Osteocyte (in vitro differentiated cells): ENCODE measurements around the gene CCDC83. TPM values are rescaled to one million over a fixed set of nuclear protein-coding genes. Genes with fewer than 3 reads are reported as not detected.

ENCODE experiments used
- DNase-seq: peaks from one replicate; pipeline ENCODE4 v3.0.0; 2021; ENCODE audit warnings: mixed read lengths; ENCODE audit not compliant: unreplicated experiment; ENCODE audit errors: extremely low spot score
- H3K27ac Mint-ChIP-seq: one replicate; pipeline ENCODE4 v1.8.0; 2021; ENCODE audit warnings: mild to moderate bottlenecking, mixed read lengths; ENCODE audit not compliant: unreplicated experiment
- H3K27me3 Mint-ChIP-seq: one replicate; pipeline ENCODE4 v1.8.0; 2021; ENCODE audit warnings: mixed read lengths; ENCODE audit not compliant: unreplicated experiment
- H3K36me3 Mint-ChIP-seq: one replicate; pipeline ENCODE4 v1.8.0; 2021; ENCODE audit warnings: mixed read lengths; ENCODE audit not compliant: unreplicated experiment
- H3K4me1 Mint-ChIP-seq: one replicate; pipeline ENCODE4 v1.8.0; 2021; ENCODE audit warnings: mixed read lengths; ENCODE audit not compliant: unreplicated experiment
- H3K4me3 Mint-ChIP-seq: one replicate; pipeline ENCODE4 v1.8.0; 2021; ENCODE audit warnings: mild to moderate bottlenecking, moderate library complexity, mixed read lengths; ENCODE audit not compliant: unreplicated experiment
- H3K9me3 Mint-ChIP-seq: one replicate; pipeline ENCODE4 v1.8.0; 2021; ENCODE audit warnings: mixed read lengths; ENCODE audit not compliant: unreplicated experiment
- total RNA-seq: library from RNA; stranded (reverse); gene quantifications from 2 replicates; pipeline ENCODE4 v1.2.1, GENCODE V29; 2021
- TF ChIP-seq, protein P1 (sequence below): fragments of 200-600 bp; sonication (generic); IDR thresholded peaks from 2 replicates; pipeline ENCODE4 v1.5.0; 2021; ENCODE audit warnings: antibody characterized with exemption, mild to moderate bottlenecking, moderate library complexity

CCDC83 gene
- total RNA-seq, 1 donor from 2014 or later: not detected

- DNase-seq: no peak
- Mint-ChIP-seq H3K36me3 (no peaks in the 10 kb centered on the region), H3K4me3 (no peak overlapping the region), H3K4me1 (no peaks in the 10 kb centered on the region), H3K27ac (no peak overlapping the region), H3K9me3 (no peaks in the 10 kb centered on the region), H3K27me3 (peaks cover 9% of the 10 kb centered on the region)
- TF ChIP-seq, protein P1, sequence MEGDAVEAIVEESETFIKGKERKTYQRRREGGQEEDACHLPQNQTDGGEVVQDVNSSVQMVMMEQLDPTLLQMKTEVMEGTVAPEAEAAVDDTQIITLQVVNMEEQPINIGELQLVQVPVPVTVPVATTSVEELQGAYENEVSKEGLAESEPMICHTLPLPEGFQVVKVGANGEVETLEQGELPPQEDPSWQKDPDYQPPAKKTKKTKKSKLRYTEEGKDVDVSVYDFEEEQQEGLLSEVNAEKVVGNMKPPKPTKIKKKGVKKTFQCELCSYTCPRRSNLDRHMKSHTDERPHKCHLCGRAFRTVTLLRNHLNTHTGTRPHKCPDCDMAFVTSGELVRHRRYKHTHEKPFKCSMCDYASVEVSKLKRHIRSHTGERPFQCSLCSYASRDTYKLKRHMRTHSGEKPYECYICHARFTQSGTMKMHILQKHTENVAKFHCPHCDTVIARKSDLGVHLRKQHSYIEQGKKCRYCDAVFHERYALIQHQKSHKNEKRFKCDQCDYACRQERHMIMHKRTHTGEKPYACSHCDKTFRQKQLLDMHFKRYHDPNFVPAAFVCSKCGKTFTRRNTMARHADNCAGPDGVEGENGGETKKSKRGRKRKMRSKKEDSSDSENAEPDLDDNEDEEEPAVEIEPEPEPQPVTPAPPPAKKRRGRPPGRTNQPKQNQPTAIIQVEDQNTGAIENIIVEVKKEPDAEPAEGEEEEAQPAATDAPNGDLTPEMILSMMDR: no peak
Measured at GRCh38 chr11:85866137-85866827, 11.1 kb downstream of the CCDC83 start.

DNA sequence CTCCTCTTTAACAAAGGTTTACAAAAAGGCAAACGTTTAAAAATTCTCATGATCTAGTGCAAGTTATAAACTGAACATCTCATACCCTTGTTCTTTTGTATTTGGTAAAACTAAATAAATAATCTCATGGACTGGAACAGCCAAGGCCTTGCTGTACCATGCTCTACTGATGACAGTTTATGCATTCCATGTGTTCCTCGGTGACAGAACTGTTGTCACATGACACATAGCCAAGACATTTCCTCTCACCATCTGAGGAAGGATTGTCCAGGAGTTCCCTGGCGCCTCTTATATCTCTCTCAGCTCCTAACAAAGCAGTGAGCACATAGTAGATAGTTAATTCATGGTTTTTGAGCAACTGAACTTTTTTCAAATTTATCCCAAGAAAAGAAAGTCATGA lies 12.6 kb downstream of the CCDC83 start:
- no peak overlapping the region for H3K4me3 Mint-ChIP-seq
- no peaks in the 10 kb centered on the region for H3K9me3 Mint-ChIP-seq
- TF ChIP-seq, protein P1: no peak
- no peak for DNase-seq
- no peaks in the 10 kb centered on the region for H3K4me1 Mint-ChIP-seq
- H3K36me3 Mint-ChIP-seq: no peaks in the 10 kb centered on the region
- peaks cover under 1% of the 10 kb centered on the region for H3K27me3 Mint-ChIP-seq
- H3K27ac Mint-ChIP-seq: no peak overlapping the region

DNA sequence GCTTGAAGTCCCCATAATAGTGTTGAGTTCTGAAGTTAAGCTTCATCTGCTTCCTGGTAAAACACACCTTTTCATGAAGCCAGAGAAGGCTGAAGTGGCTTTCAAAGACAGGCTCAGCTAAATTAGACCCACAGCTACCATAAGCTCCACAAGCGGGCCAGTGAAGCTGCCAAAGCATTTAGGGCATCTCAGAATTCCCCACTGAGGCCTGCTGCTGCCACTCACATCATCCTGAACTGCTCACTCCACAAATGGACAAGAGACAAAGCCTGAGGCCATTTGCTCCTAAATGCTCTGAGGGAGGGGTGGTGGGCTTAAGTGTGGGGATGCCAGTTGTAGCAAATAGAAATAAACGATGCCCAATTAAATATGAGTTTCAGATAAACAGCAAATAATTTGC lies 14.6 kb downstream of the CCDC83 start:
- H3K4me1 Mint-ChIP-seq: no peaks in the 10 kb centered on the region

DNA sequence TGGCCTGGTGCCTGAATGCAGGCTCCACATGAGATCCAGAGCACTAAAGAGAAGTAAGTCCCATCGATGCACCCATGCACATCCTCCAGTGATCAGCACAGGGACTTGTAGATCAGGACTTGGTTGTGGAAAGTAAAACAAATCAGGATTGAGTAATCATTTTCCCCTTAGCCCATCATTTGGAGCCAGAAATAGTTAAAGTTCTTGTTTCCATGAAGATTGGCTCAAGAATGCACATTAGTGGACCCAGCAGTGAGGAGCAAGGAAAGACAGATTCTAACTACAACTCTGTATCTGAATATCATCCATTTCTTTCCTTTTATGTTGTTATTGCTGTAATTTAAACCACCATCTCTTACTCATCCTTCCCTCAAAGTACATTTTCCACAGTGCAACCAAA lies 19.1 kb downstream of the CCDC83 start:
- no peaks in the 10 kb centered on the region for H3K27me3 Mint-ChIP-seq
- H3K4me1 Mint-ChIP-seq: peaks cover 8% of the 10 kb centered on the region
- no peaks in the 10 kb centered on the region for H3K36me3 Mint-ChIP-seq
- TF ChIP-seq, protein P1: no peak
- no peak overlapping the region for H3K4me3 Mint-ChIP-seq
- no peak overlapping the region for H3K27ac Mint-ChIP-seq
- no peak for DNase-seq
- no peaks in the 10 kb centered on the region for H3K9me3 Mint-ChIP-seq

More for the DNA sequence above, 14.6 kb downstream of the CCDC83 start:
- no peaks in the 10 kb centered on the region for H3K9me3 Mint-ChIP-seq
- DNase-seq: no peak
- no peaks in the 10 kb centered on the region for H3K27me3 Mint-ChIP-seq
- H3K27ac Mint-ChIP-seq: no peak overlapping the region
- H3K4me3 Mint-ChIP-seq: no peak overlapping the region
- TF ChIP-seq, protein P1: no peak
- H3K36me3 Mint-ChIP-seq: no peaks in the 10 kb centered on the region

GRCh38 chr11:85875505-85875904 lies 20.3 kb downstream of the CCDC83 start:
- TF ChIP-seq, protein P1: no peak
- DNase-seq: no peak
- no peaks in the 10 kb centered on the region for H3K36me3 Mint-ChIP-seq
- no peak overlapping the region for H3K27ac Mint-ChIP-seq
- H3K27me3 Mint-ChIP-seq: no peaks in the 10 kb centered on the region
- no peak overlapping the region for H3K4me3 Mint-ChIP-seq
- peaks cover 8% of the 10 kb centered on the region for H3K4me1 Mint-ChIP-seq
- no peaks in the 10 kb centered on the region for H3K9me3 Mint-ChIP-seq
